HG03575 (cell line): ENCODE results near the gene PLCG2.
A peak's percentile ranks its signal among the peaks of the same experiment; 100 is the strongest.
"Not testable (repeated sequence)": the region's sequence is repeated elsewhere in the genome, so short reads cannot be mapped to it uniquely, and the experiment has no call there.

Experiments
- ATAC-seq: cut with Tn5 transposase; IDR thresholded peaks from one replicate; pipeline ENCODE4 v1.9.1; 2021; ENCODE audit not compliant: unreplicated experiment, insufficient number of reproducible peaks, low FRiP score; ENCODE audit errors: extremely low read depth

Gene PLCG2

GRCh38 chr16:81864646-81865382 lies 85.7 kb downstream of the PLCG2 start:
- no peak for ATAC-seq

GRCh38 chr16:81866820-81867440 lies 87.8 kb downstream of the PLCG2 start:
- ATAC-seq = no peak

GRCh38 chr16:81868057-81868748 lies 89.1 kb downstream of the PLCG2 start:
- no peak for ATAC-seq

- no peak for ATAC-seq
Observed at GRCh38 chr16:81869326-81869725, 90.2 kb downstream of the PLCG2 start.

GRCh38 chr16:81873206-81873605 lies 94.1 kb downstream of the PLCG2 start:
- ATAC-seq = no peak

- ATAC-seq = peak; percentile 69
Observed at GRCh38 chr16:81873843-81874752, 95.0 kb downstream of the PLCG2 start.

- no peak for ATAC-seq
Observed at GRCh38 chr16:81875461-81875860, 96.4 kb downstream of the PLCG2 start.

GRCh38 chr16:81876273-81876900 lies 97.3 kb downstream of the PLCG2 start:
- no peak for ATAC-seq

GRCh38 chr16:81877490-81877889 lies 98.4 kb downstream of the PLCG2 start:
- not testable (repeated sequence) for ATAC-seq

GRCh38 chr16:81878529-81878928 lies 99.4 kb downstream of the PLCG2 start:
- no peak for ATAC-seq

GRCh38 chr16:81879625-81880024 lies 100.5 kb downstream of the PLCG2 start:
- no peak for ATAC-seq

GRCh38 chr16:81880816-81881215 lies 101.7 kb downstream of the PLCG2 start:
- no peak for ATAC-seq

- no peak for ATAC-seq
Observed at GRCh38 chr16:81881228-81881627, 102.1 kb downstream of the PLCG2 start.

GRCh38 chr16:81882559-81882958 lies 103.5 kb downstream of the PLCG2 start:
- ATAC-seq = no peak

GRCh38 chr16:81883235-81883634 lies 104.1 kb downstream of the PLCG2 start:
- no peak for ATAC-seq

- ATAC-seq = no peak
Observed at GRCh38 chr16:81885976-81886586, 107.0 kb downstream of the PLCG2 start.

- no peak for ATAC-seq
Observed at GRCh38 chr16:81888520-81889394, 109.7 kb downstream of the PLCG2 start.
